A673 (cell line): Measurements from ENCODE around the gene CUL4A. TPM values are rescaled to one million over a fixed set of nuclear protein-coding genes. Genes with fewer than 3 reads are reported as not detected.
A peak's percentile ranks its signal among the peaks of the same experiment; 100 is the strongest.

ENCODE experiments used
- BruUV-seq: library from RNA; stranded (reverse); fragments of 400-500 nt; replicated peaks from 2 replicates; lab custom pipeline; 2021; lab: Mats Ljungman, UMichigan
- CTCF ChIA-PET: fragments of 300-600 bp; sonication (Branson Sonifier 250); formaldehyde crosslinking; loops from one replicate; lab custom pipeline; 2022; ENCODE audit warnings: antibody characterized with exemption; lab: Charles Lee
- POLR2A ChIA-PET: fragments of 300-600 bp; sonication (Branson Sonifier 250); formaldehyde crosslinking; loops from one replicate; lab custom pipeline; 2022; ENCODE audit warnings: antibody characterized with exemption; ENCODE audit not compliant: low non-redundant PET; lab: Charles Lee
- DNase-seq: peaks from one replicate; pipeline ENCODE4 v3.0.0-alpha.2; 2015; ENCODE audit warnings: low spot score
- H3K27ac ChIP-seq: fragments of 200-600 bp; sonication (generic); 2 replicates; pipeline ENCODE4 v1.5.1; 2016; ENCODE audit warnings: mixed run types, low read depth, mild to moderate bottlenecking, mixed read lengths, antibody characterized with exemption, low read length; ENCODE audit not compliant: poor library complexity, severe bottlenecking
- H3K27me3 ChIP-seq: fragments of 200-600 bp; sonication (generic); replicated peaks from 2 replicates; pipeline ENCODE4 v1.6.1; 2017; ENCODE audit warnings: mixed run types, low read depth, mild to moderate bottlenecking, mixed read lengths, antibody characterized with exemption, low read length; ENCODE audit not compliant: insufficient read depth, poor library complexity
- H3K36me3 ChIP-seq: fragments of 200-600 bp; sonication (generic); 2 replicates; pipeline ENCODE4 v1.6.1; 2016; ENCODE audit warnings: mixed run types, mild to moderate bottlenecking, mixed read lengths, antibody characterized with exemption, low read length; ENCODE audit not compliant: insufficient read depth, poor library complexity, severe bottlenecking
- H3K4me1 ChIP-seq: fragments of 200-600 bp; sonication (generic); 2 replicates; pipeline ENCODE4 v1.6.1; 2017; ENCODE audit warnings: mixed run types, mild to moderate bottlenecking, mixed read lengths, antibody characterized with exemption, low read length; ENCODE audit not compliant: insufficient read depth, poor library complexity, severe bottlenecking
- H3K4me3 ChIP-seq: fragments of 200-600 bp; sonication (generic); 2 replicates; pipeline ENCODE4 v1.5.1; 2016; ENCODE audit warnings: low read depth, mixed run types, mild to moderate bottlenecking, mixed read lengths, low read length; ENCODE audit not compliant: poor library complexity, severe bottlenecking
- H3K9me3 ChIP-seq: fragments of 200-600 bp; sonication (generic); 2 replicates; pipeline ENCODE4 v1.6.1; 2016; ENCODE audit warnings: mixed run types, low read depth, mild to moderate bottlenecking, mixed read lengths, antibody characterized with exemption, low read length; ENCODE audit not compliant: poor library complexity, severe bottlenecking
- EZH2 ChIP-seq: fragments of 200-600 bp; sonication (generic); IDR thresholded peaks from 2 replicates; pipeline ENCODE4 v1.6.1; 2017; ENCODE audit warnings: borderline replicate concordance, low read depth, mild to moderate bottlenecking, mixed read lengths, antibody characterized with exemption, low read length; ENCODE audit not compliant: poor library complexity, severe bottlenecking
- intact Hi-C: fragments of 100-400 bp; cut with micrococcal nuclease; formaldehyde crosslinking; loops from one replicate; pipeline ENCODE4 v1.10.0; 2022; ENCODE audit not compliant: unreplicated experiment
- total RNA-seq: library from RNA; stranded (reverse); gene quantifications from 2 replicates; pipeline ENCODE4 v1.2.3, GENCODE V29; 2021
- TF ChIP-seq, protein P1 (sequence below): fragments of 300-800, 200-600 bp; sonication (generic); conservative IDR thresholded peaks from 2 replicates; pipeline ENCODE4 v1.5.1; 2017; ENCODE audit warnings: low read depth, mild to moderate bottlenecking, antibody characterized with exemption, low read length, moderate library complexity, mixed read lengths

The CUL4A gene
- total RNA-seq, 1 experiment from 2014 or later, result 87.5 TPM

DNA sequence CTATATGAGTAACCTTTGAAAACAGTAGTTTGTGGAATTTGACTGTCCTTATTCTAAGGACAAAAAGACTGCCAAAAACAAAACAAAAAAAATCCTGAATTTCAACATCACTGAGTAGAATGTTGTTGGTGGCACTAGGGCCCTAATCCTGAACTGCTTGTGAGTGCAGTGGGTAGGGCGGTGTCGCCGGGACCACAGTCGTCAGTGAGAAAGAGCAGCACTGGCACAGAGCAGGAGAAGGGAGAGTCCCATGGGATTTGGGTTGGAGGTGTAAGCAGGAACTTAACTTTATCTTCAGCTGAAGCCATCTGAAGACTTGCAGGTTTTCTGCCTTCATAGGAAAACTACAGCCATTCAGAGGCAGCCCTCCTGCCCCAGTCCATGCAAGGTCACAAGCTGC is 6.5 kb upstream of the CUL4A start:
- Histone ChIP-seq H3K9me3 (no peaks in the 10 kb centered on the region), H3K4me1 (peaks cover 13% of the 10 kb centered on the region), H3K27me3 (no peaks in the 10 kb centered on the region), H3K27ac (no peak overlapping the region), H3K36me3 (peaks cover 20% of the 10 kb centered on the region), H3K4me3 (no peak overlapping the region)
- intact Hi-C loops, result no loop called here
- CTCF ChIA-PET, result no interaction called here
- POLR2A ChIA-PET, result no interaction called here
- no TSS peak for BruUV-seq
- no peak for TF ChIP-seq EZH2
- no peak for DNase-seq

DNA sequence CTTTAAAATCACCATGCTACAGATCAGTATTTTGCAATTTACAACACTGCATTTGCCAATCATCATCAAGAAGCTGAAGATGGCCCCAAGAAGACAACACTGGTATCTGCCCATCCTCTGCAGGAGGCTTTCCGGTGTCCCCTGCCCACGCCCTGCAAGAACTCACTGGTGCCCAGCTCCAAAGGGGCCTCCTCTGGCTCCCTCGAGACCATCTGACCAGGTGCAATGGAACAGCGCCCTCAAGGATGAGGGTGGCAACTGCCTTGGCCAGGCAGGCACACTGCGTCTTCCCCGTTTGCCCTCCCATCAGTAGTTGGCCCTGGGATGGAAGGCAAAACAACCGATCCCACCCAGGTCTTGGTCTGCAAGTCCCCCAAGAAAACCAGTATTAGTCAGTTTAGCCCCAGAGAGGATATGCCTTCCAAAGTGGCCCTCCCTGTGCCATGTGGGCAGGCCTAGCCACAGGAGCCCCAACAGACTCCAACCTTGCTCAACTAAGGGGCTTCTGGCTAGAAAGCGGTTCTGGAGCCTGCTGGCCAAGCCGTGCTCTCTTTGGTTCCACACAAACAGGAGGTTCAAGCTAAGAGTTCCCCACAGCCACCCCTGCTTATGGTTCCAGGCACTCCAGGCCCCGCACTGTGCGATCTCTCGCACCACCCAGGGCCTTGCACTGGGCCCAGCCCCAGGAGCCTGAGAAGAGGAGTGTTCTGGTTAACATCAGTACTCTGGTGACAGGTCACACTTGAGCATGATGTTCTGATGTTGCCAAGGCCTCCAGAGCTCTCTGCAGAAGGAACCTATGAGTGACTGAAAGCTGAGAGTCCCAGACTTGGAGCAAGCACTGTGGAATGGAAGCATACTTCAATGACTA is 5.7 kb upstream of the CUL4A start:
- Histone ChIP-seq H3K36me3 (peaks cover 13% of the 10 kb centered on the region), H3K9me3 (no peaks in the 10 kb centered on the region), H3K27ac (peak overlapping the region; percentile 19), H3K4me3 (no peak overlapping the region), H3K4me1 (peaks cover 13% of the 10 kb centered on the region), H3K27me3 (no peaks in the 10 kb centered on the region)
- ChIA-PET CTCF (no interaction called here), POLR2A (no interaction called here)
- DNase-seq, result no peak
- intact Hi-C loops, result no loop called here
- TF ChIP-seq, protein P1, sequence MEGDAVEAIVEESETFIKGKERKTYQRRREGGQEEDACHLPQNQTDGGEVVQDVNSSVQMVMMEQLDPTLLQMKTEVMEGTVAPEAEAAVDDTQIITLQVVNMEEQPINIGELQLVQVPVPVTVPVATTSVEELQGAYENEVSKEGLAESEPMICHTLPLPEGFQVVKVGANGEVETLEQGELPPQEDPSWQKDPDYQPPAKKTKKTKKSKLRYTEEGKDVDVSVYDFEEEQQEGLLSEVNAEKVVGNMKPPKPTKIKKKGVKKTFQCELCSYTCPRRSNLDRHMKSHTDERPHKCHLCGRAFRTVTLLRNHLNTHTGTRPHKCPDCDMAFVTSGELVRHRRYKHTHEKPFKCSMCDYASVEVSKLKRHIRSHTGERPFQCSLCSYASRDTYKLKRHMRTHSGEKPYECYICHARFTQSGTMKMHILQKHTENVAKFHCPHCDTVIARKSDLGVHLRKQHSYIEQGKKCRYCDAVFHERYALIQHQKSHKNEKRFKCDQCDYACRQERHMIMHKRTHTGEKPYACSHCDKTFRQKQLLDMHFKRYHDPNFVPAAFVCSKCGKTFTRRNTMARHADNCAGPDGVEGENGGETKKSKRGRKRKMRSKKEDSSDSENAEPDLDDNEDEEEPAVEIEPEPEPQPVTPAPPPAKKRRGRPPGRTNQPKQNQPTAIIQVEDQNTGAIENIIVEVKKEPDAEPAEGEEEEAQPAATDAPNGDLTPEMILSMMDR, result no peak
- TF ChIP-seq EZH2, result no peak
- no TSS peak for BruUV-seq

DNA sequence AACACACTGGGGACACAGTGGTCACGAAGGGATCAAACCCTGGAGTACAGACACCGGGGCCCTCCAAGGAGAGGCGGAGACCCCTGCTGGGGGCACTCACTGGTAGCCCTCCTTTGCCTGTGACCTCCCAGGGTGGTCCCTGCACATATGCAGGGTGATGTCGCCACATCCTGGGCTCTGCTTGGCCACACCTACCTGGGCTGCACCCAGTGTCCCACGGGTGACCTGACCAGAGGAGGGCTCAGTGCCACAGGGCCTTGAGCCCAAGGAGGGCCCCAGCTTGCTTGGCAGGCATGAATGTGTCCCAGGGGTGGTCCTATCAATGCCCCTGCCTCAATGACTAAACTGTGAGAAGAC is 5.1 kb upstream of the CUL4A start:
- no peak for TF ChIP-seq EZH2
- TF ChIP-seq, protein P1, result no peak
- Histone ChIP-seq H3K27ac (peak overlapping the region; percentile 19), H3K4me1 (peaks cover 13% of the 10 kb centered on the region), H3K27me3 (no peaks in the 10 kb centered on the region), H3K36me3 (peaks cover 8% of the 10 kb centered on the region), H3K9me3 (no peaks in the 10 kb centered on the region), H3K4me3 (no peak overlapping the region)
- no TSS peak for BruUV-seq
- POLR2A ChIA-PET, result no interaction called here
- intact Hi-C loops, result no loop called here
- no peak for DNase-seq
- CTCF ChIA-PET, result no interaction called here
